Activated naive CD8-positive, alpha-beta T cell treated with anti-CD3 and anti-CD28 coated beads, Interleukin-2, amount 50 U/mL, for 24 hours (primary cell): ENCODE results near the gene MED27.

Experiments used
- ATAC-seq: fragments of 150-1000 bp; cut with Tn5 transposase; one replicate; pipeline ENCODE4 v1.10.0; 2021
- DNase-seq: peaks from one replicate; pipeline ENCODE4 v3.0.0; 2021
- H3K27ac Mint-ChIP-seq: one replicate; pipeline ENCODE4 v1.8.0; 2021; ENCODE audit warnings: mild to moderate bottlenecking, mixed read lengths
- H3K27me3 Mint-ChIP-seq: one replicate; pipeline ENCODE4 v1.8.0; 2021; ENCODE audit warnings: mixed read lengths
- H3K36me3 Mint-ChIP-seq: one replicate; pipeline ENCODE4 v1.8.0; 2021; ENCODE audit warnings: low read depth, mixed read lengths
- H3K4me1 Mint-ChIP-seq: one replicate; pipeline ENCODE4 v1.8.0; 2021; ENCODE audit warnings: mixed read lengths
- H3K4me3 Mint-ChIP-seq: one replicate; pipeline ENCODE4 v1.8.0; 2021; ENCODE audit warnings: mild to moderate bottlenecking, moderate library complexity, mixed read lengths
- H3K9me3 Mint-ChIP-seq: one replicate; pipeline ENCODE4 v1.8.0; 2021; ENCODE audit warnings: mixed read lengths

Gene MED27, protein sequence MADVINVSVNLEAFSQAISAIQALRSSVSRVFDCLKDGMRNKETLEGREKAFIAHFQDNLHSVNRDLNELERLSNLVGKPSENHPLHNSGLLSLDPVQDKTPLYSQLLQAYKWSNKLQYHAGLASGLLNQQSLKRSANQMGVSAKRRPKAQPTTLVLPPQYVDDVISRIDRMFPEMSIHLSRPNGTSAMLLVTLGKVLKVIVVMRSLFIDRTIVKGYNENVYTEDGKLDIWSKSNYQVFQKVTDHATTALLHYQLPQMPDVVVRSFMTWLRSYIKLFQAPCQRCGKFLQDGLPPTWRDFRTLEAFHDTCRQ

DNA sequence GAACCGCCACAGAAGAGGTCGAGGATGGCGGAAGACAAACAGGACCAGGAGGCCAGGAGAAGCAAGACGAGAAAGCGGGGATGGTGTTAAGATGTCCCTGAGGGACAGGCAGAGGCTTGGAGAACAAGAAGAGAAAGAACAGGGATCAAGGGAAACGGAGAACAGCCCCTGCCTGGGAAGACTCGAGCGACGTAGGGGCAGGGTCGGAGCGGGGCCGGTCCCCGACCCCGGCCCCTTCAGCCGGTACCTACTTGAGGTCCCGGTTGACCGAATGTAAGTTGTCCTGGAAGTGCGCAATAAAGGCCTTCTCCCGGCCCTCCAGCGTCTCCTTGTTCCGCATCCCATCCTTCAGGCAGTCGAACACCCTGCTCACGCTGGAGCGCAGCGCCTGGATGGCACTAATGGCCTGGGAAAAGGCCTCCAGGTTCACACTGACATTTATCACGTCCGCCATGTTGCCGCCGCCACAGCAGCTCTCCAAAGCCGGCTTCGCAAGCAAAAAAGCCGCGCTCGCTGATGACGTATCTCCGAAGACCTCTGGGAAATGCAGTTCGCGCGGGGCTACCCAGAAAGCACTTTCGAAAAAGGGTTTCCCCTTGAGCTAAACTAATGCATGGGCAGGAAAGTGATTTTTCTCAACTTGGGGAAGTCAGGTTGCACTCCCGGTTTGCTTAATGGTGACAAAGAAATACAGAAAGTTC, at the start of gene MED27:
MED27 (minus strand) TSS at position 477 of the 701 bp plus-strand sequence; CDS start at position 454, 23 bp downstream.
- Mint-ChIP-seq H3K4me1 (peaks cover 52% of the 10 kb centered on the region), H3K4me3 (peak within 1 kb of the TSS; percentile 99), H3K27ac (peak within 1 kb of the TSS; percentile 93), H3K36me3 (peaks cover 24% of the 10 kb centered on the region), H3K9me3 (no peaks in the 10 kb centered on the region), H3K27me3 (peaks cover 5% of the 10 kb centered on the region)
- DNase-seq (peak; percentile 93), ATAC-seq (peak; percentile 94)

DNA sequence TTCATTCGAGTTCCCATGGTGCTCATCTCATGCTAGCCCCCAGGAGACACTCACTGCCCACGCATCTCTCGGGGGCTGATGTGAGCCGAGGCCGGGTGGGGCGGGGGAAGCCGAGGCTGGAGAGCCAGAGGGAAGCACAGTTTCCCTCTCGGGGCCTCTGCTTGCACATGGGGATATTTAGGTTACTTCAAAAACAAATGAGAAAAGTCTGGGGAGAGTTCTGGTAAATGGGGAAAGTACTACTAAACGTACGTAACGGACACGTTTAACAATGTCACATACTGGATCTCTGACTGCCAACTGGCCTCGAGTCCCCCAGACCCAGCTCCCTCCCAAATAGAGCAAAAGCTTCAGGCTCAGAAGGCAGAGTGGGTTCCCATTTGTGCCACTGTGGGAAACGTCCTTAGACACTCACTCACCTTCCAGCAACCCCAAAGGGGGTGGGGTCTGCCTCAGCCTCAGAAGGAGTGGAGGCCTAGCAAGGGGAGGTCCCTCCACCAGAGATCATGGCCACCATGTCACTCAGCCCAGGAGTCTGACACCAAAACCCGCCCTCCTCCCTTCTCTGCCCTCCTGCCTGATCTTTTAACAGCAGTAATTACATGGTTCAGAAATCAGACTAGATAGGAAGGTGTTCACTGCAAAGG, 48.3 kb upstream of the MED27 start:
- DNase-seq = no peak
- Mint-ChIP-seq H3K27me3 (peaks cover 89% of the 10 kb centered on the region), H3K4me3 (no peak overlapping the region), H3K9me3 (no peaks in the 10 kb centered on the region), H3K36me3 (no peaks in the 10 kb centered on the region), H3K27ac (no peak overlapping the region), H3K4me1 (peaks cover 15% of the 10 kb centered on the region)
- ATAC-seq = no peak

DNA sequence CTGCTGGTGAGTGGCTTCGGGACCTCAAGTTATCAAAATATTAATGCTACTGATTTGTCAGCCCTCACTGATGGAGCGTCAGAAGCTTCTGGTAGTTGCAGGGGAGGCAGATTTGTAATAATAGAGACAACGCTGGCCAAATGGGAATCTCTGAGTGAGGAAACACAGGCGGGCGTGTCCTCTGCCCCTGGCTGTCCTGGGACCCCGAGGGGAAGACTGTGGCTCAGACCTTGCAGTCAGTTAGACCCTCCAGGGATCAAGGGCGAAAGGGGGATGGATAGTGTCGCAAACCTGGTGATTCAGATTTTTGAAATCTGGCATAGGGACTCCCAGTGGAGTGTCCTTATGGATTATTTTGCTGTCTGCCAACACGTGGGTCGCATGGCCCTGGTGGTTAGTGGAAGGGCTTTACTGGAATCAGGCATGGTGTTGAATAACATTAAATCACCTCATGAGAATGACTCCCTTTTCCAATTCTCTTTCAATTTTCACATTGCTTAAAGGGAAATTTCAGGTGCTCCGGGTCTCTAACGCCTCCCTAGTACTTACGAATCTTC, 47.1 kb upstream of the MED27 start:
- no peaks in the 10 kb centered on the region for H3K9me3 Mint-ChIP-seq
- no peaks in the 10 kb centered on the region for H3K36me3 Mint-ChIP-seq
- DNase-seq = no peak
- ATAC-seq = no peak
- peak overlapping the region; percentile 51 for H3K4me3 Mint-ChIP-seq
- peak overlapping the region; percentile 2 for H3K27ac Mint-ChIP-seq
- peaks cover 15% of the 10 kb centered on the region for H3K4me1 Mint-ChIP-seq
- peaks cover 85% of the 10 kb centered on the region for H3K27me3 Mint-ChIP-seq

DNA sequence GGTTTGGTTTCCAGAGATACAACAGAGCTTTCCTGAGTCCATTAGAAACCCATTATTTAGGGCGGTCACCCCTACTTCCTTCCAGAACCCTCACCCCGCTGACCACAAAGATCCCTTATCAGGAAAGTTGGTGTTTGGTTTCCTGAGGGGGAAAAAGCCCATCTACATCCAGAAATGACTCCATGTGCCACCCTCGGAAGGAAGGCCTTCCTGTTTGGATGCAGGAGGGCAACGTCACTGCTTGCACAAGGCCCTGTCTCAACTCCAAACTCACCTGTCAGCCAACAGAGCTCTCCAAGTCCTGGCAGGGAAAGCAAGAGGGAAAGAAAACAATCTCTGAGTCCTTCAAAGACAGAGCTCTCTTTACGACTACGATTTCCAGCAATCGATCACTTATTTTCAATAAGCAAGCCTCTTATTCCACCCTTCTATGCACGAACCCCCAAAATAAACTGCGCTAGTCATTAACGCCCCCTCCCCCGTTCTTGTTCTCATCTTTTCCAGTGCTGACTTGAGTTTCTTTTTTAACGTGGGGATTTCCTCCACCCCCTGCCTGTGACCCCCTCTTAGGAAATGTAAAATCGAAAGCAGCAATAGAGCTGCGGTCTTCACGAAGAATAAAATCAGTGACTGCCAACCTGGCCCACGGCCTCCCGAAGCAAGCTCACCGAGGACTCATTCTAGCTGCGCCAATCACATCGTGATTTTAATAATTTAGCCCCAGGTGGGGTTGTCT, 46.4 kb upstream of the MED27 start:
- peak overlapping the region; percentile 51 for H3K4me3 Mint-ChIP-seq
- H3K27me3 Mint-ChIP-seq = peaks cover 82% of the 10 kb centered on the region
- DNase-seq (peak; percentile 40), ATAC-seq (peak; percentile 77)
- no peaks in the 10 kb centered on the region for H3K36me3 Mint-ChIP-seq
- peak overlapping the region; percentile 2 for H3K27ac Mint-ChIP-seq
- H3K9me3 Mint-ChIP-seq = no peaks in the 10 kb centered on the region
- H3K4me1 Mint-ChIP-seq = peaks cover 15% of the 10 kb centered on the region

DNA sequence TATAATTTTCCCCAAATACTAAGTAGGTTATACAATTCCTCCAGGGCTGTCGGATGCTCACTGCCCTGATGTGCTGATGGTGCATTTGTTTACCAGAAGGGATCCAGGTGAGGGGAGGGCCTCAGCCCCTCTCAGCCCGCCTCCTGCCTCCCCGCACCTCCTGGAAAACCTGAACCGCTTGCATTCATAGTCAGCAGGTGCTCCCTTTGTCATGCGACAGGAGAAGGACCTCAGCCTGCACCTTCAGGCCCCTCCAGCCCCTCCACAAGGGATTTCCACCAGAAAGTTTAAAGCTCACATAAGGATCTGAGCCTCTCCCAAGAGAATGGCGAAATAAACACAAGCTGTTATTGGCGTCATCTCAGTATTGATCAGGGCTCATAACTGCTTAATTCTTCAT, 45.7 kb upstream of the MED27 start:
- Mint-ChIP-seq H3K27ac (no peak overlapping the region), H3K4me1 (peaks cover 15% of the 10 kb centered on the region), H3K9me3 (no peaks in the 10 kb centered on the region), H3K36me3 (no peaks in the 10 kb centered on the region), H3K4me3 (no peak overlapping the region), H3K27me3 (peaks cover 80% of the 10 kb centered on the region)
- DNase-seq (no peak), ATAC-seq (no peak)

DNA sequence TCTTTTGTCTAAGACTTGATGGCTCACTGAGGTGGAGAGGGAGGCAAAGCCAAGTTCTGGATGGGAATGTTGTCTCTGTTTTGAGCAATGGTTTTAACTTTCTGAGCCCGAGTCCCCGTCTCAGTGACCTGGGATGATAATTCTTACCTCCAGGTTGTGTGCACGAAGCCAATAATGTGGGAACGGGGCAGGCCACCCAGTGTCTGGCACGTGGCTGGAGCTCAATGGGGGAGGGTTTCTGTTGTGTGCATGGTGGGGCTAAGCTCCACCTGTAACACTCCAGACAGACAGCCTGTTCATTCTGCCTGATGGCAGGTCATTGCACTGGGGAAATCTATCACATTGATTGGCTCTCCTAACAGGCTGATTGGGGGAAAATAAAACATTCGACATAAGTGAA, 45.1 kb upstream of the MED27 start:
- ATAC-seq (no peak), DNase-seq (no peak)
- H3K9me3 Mint-ChIP-seq = no peaks in the 10 kb centered on the region
- H3K27ac Mint-ChIP-seq = no peak overlapping the region
- H3K27me3 Mint-ChIP-seq = peaks cover 76% of the 10 kb centered on the region
- H3K36me3 Mint-ChIP-seq = no peaks in the 10 kb centered on the region
- peaks cover 15% of the 10 kb centered on the region for H3K4me1 Mint-ChIP-seq
- H3K4me3 Mint-ChIP-seq = no peak overlapping the region

DNA sequence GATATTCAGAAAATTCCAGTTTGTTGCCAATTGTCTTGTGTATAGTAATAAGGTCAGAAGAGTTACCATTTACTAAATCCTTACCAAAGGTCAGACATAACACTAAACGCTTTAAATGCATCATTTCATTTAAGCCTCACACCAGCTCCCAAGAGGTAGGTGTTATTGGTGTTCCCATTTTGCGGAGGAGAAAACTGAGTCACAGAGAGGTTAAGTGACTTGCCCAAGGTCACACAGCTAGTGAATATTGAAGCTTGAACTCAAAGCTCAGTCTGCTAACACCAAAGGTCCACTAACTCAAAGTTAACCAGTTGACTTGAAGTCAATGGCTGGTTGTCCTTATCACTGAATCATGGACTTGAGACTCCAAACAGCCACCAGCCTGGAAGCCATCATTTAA, 41.4 kb upstream of the MED27 start:
- Mint-ChIP-seq H3K27ac (no peak overlapping the region), H3K27me3 (peaks cover 61% of the 10 kb centered on the region), H3K36me3 (no peaks in the 10 kb centered on the region), H3K4me3 (no peak overlapping the region), H3K4me1 (peaks cover 4% of the 10 kb centered on the region), H3K9me3 (no peaks in the 10 kb centered on the region)
- DNase-seq (no peak), ATAC-seq (no peak)

DNA sequence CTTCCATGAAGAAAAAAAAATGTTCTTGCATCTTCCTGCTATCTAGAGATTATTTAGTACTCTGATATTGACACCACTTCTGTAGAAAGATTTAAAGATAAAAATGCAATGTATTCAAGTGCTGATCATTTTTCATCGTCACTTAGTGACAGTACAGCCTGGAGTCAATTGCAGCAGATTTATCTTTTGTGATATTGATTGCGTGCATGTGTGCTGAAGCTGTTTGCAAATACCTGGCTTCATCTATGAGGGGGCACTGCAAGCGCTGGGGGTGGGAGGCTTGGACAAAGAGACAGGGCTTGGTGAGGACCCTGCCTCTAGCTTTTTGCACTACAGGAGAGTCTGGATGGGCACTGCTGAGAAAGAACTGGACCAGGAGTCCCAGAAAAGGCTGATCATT, 38.0 kb upstream of the MED27 start:
- Mint-ChIP-seq H3K27me3 (peaks cover 48% of the 10 kb centered on the region), H3K27ac (no peak overlapping the region), H3K9me3 (no peaks in the 10 kb centered on the region), H3K4me1 (no peaks in the 10 kb centered on the region), H3K36me3 (no peaks in the 10 kb centered on the region), H3K4me3 (no peak overlapping the region)
- ATAC-seq (no peak), DNase-seq (no peak)

DNA sequence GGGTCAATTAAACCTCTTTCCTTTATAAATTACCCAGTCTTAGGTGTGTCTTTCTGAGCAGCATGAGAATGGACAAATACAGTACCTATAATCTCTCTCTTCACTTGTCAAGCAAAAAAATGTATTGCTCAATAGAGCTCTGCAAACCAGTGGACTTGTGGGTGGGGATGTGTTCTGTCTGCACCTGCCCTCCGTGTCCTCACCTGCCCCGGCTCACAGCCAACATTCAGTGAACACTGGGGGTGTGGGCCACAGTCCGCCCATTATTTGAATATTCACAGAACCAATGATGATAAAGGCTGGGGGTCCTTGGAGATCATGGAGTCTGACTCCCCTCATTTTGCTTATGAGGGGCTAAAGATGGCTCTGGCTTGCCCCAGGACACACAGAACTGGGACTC, 36.9 kb upstream of the MED27 start:
- peaks cover 48% of the 10 kb centered on the region for H3K27me3 Mint-ChIP-seq
- H3K36me3 Mint-ChIP-seq = no peaks in the 10 kb centered on the region
- DNase-seq = no peak
- no peak overlapping the region for H3K27ac Mint-ChIP-seq
- no peaks in the 10 kb centered on the region for H3K9me3 Mint-ChIP-seq
- H3K4me3 Mint-ChIP-seq = no peak overlapping the region
- no peaks in the 10 kb centered on the region for H3K4me1 Mint-ChIP-seq
- ATAC-seq = no peak

DNA sequence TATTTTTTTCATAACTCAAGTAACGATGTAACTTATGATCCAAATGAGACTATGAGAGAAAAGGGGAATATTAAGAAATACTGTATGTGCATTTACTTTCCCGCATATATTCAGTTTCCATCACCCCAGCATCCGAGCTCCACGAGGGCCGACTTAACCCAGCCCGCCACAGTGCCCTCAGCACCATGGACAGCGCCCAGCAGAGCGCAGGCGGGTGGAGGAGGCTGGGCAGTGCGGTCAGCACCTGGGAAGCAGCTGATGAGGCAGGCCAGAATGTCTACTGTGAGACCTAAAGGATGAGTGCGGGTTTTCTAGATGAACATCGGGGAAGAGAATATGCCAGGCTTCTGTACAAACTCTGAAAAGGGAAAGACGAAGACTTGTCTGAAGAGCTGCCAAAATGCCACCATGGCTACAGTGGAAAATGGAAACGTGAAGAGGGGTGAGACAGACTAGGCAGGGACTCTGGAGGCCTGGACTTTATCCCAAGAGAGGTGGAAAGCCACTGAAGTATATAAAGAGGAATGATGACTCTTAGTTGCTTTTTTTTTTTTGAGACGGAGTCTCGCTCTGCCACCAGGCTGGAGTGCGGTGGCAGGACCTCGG, 34.5 kb upstream of the MED27 start:
- DNase-seq (peak; percentile 54), ATAC-seq (no peak)
- Mint-ChIP-seq H3K27ac (no peak overlapping the region), H3K9me3 (no peaks in the 10 kb centered on the region), H3K4me3 (no peak overlapping the region), H3K27me3 (peaks cover 49% of the 10 kb centered on the region), H3K4me1 (peaks cover 2% of the 10 kb centered on the region), H3K36me3 (no peaks in the 10 kb centered on the region)

DNA sequence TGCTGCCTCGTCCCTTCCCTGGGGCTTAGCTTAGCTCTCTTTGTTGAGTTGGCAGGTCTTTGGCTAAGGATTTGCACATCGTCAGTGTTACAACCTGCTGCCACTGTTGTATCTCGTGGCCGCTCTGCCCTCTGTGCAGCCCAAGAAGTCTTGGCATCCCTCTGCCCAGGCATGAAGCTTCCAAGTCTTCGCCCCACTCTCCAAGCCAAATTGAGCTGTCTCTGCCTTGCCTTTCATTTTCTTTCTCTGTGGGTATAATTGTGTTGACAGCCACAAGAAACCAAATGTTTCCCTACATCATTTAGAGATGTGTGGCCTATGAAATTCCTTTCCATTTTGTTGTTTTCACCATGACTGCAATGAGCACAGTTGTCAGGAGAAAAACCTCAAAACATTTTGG, 29.6 kb upstream of the MED27 start:
- no peaks in the 10 kb centered on the region for H3K9me3 Mint-ChIP-seq
- H3K27me3 Mint-ChIP-seq = peaks cover 50% of the 10 kb centered on the region
- H3K4me3 Mint-ChIP-seq = no peak overlapping the region
- H3K27ac Mint-ChIP-seq = no peak overlapping the region
- H3K4me1 Mint-ChIP-seq = peaks cover 2% of the 10 kb centered on the region
- no peak for ATAC-seq
- no peaks in the 10 kb centered on the region for H3K36me3 Mint-ChIP-seq
- no peak for DNase-seq

DNA sequence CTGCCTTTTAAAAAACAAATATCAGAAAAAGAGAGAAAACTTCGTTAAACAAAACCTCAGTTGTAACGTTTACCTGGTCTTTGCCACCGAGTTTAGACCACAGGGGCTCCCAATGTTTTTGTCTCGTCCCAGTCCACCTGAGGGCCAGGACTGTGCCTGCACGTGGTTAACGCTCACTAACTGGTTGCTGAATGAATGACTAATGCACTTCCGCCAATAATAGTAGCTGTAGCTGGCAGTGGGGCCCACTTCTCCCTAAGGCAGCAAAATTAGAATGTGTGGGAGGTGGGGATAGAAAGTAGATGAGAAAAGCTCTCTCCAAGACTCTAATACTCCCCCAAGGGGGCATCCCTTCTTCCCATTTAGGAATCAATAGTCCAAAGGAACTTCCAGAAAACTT, 29.1 kb upstream of the MED27 start:
- Mint-ChIP-seq H3K36me3 (no peaks in the 10 kb centered on the region), H3K9me3 (no peaks in the 10 kb centered on the region), H3K4me3 (no peak overlapping the region), H3K27ac (no peak overlapping the region), H3K27me3 (peaks cover 44% of the 10 kb centered on the region), H3K4me1 (peaks cover 2% of the 10 kb centered on the region)
- DNase-seq (no peak), ATAC-seq (no peak)

DNA sequence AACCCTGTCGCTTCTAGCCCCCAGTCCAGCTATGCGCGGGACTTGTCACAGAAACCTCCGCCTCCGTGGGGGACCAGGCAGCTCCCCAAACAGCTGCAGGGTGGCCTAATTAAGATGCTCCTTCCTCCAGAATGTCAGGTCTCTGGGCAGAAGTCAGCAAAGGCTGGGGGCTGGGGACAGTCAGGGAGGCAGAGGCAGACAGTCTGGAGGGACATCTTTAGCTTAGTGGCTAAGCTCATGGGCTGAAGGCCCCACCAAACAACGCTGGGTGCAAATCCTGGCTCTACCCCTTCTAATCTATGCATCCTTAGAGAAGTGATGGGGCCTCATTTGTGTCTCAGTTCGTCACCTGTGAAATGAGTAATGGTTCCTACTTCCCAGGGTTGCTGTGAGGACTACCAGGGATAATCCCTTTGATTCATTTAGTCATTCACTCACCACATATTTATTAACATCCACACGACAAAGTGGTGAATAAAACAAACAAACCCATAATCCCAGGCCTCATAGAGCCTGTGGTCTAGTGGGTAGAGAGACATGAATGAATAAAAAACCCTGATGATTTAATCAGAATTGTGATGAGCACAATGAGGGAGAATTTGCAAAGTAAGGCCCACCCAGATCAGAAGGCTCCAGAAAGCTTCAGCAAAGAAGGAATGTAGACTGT, 20.2 kb upstream of the MED27 start:
- Mint-ChIP-seq H3K9me3 (no peaks in the 10 kb centered on the region), H3K27me3 (peaks cover 39% of the 10 kb centered on the region), H3K27ac (no peak overlapping the region), H3K4me1 (peaks cover 7% of the 10 kb centered on the region), H3K36me3 (no peaks in the 10 kb centered on the region), H3K4me3 (no peak overlapping the region)
- ATAC-seq (peak; percentile 65), DNase-seq (no peak)
